ENCODE measurements around the gene ESRRA. TPM values are rescaled to one million over a fixed set of nuclear protein-coding genes. Genes with fewer than 3 reads are reported as not detected.

ESRRA gene
- total and polyA plus RNA-seq, 4 donors = 10.8 to 88.4 (median 73.0) TPM

- Histone ChIP-seq H3K9ac (ENCODE audit: insufficient read depth in 1 of 2, low read length in 2 of 2) (no peak overlapping the region), H3K36me3 (ENCODE audit: control insufficient read depth in 4 of 4, insufficient read depth in 4 of 4, low read length in 4 of 4) (peaks cover 2 to 53% (median 11%) of the 10 kb centered on the region in 4 donors), H3K9me3 (ENCODE audit: control insufficient read depth in 4 of 4, insufficient read depth in 3 of 4, low read length in 3 of 4) (no peaks in the 10 kb centered on the region), H3K4me1 (ENCODE audit: control insufficient read depth in 5 of 5, insufficient read depth in 5 of 5, low read length in 5 of 5) (peaks cover 0 to 17% (median 6%) of the 10 kb centered on the region in 5 donors), H3K27ac (ENCODE audit: low read depth in 1 of 2, low read length in 1 of 2) (no peak overlapping the region), H3K4me3 (no peak overlapping the region), H3K27me3 (ENCODE audit: control insufficient read depth in 3 of 3, insufficient read depth in 3 of 3, low read length in 2 of 3) (no peaks in the 10 kb centered on the region)
- no peak for ATAC-seq (ENCODE audit: insufficient read depth, low FRiP score)
- TF ChIP-seq CTCF (IDR thresholded peaks at IDR 0.05; ENCODE audit: control extremely low read depth, extremely low read depth) = no peak
- 93 to 94% methylated on average over 15 of the region's 15 CpGs for WGBS, 2 donors
- no peak for DNase-seq
Observed at GRCh38 chr11:64266339-64266738, 39.0 kb upstream of the ESRRA start.

GRCh38 chr11:64267207-64267945 is 37.9 kb upstream of the ESRRA start:
- peak overlapping the region; percentile 96 to 99 for H3K27ac ChIP-seq (ENCODE audit: low read depth in 1 of 2, low read length in 1 of 2)

GRCh38 chr11:64268025-64268892 is 37.1 kb upstream of the ESRRA start:
- peak overlapping the region; percentile 96 to 99 for H3K27ac ChIP-seq (ENCODE audit: low read depth in 1 of 2, low read length in 1 of 2)
- H3K9ac ChIP-seq (ENCODE audit: insufficient read depth in 1 of 2, low read length in 2 of 2) = no peak overlapping the region
- TF ChIP-seq CTCF (IDR thresholded peaks at IDR 0.05; ENCODE audit: control extremely low read depth, extremely low read depth) = no peak
- WGBS, 2 donors = 28 to 30% methylated on average over 23 of the region's 23 CpGs
- H3K9me3 ChIP-seq (ENCODE audit: control insufficient read depth in 4 of 4, insufficient read depth in 3 of 4, low read length in 3 of 4) = no peaks in the 10 kb centered on the region
- peaks cover 2 to 33% (median 12%) of the 10 kb centered on the region in 4 donors for H3K36me3 ChIP-seq (ENCODE audit: control insufficient read depth in 4 of 4, insufficient read depth in 4 of 4, low read length in 4 of 4)
- H3K27me3 ChIP-seq (ENCODE audit: control insufficient read depth in 3 of 3, insufficient read depth in 3 of 3, low read length in 2 of 3) = no peaks in the 10 kb centered on the region
- ATAC-seq (ENCODE audit: insufficient read depth, low FRiP score) = no peak
- DNase-seq = peak in 2 of 3 donors; percentile 73 to 81
- H3K4me3 ChIP-seq = no peak overlapping the region
- H3K4me1 ChIP-seq (ENCODE audit: control insufficient read depth in 5 of 5, insufficient read depth in 5 of 5, low read length in 5 of 5) = peaks cover 0 to 28% (median 8%) of the 10 kb centered on the region in 5 donors

More at GRCh38 chr11:64267207-64267945, 37.9 kb upstream of the ESRRA start:
- H3K4me1 ChIP-seq (ENCODE audit: control insufficient read depth in 5 of 5, insufficient read depth in 5 of 5, low read length in 5 of 5) = peaks cover 0 to 26% (median 8%) of the 10 kb centered on the region in 5 donors
- TF ChIP-seq CTCF (IDR thresholded peaks at IDR 0.05; ENCODE audit: control extremely low read depth, extremely low read depth) = no peak
- H3K36me3 ChIP-seq (ENCODE audit: control insufficient read depth in 4 of 4, insufficient read depth in 4 of 4, low read length in 4 of 4) = peaks cover 2 to 42% (median 11%) of the 10 kb centered on the region in 4 donors
- DNase-seq (no peak), ATAC-seq (ENCODE audit: insufficient read depth, low FRiP score) (no peak)
- WGBS, 2 donors = 79 to 85% methylated on average over 27 of the region's 27 CpGs
- no peaks in the 10 kb centered on the region for H3K9me3 ChIP-seq (ENCODE audit: control insufficient read depth in 4 of 4, insufficient read depth in 3 of 4, low read length in 3 of 4)
- no peaks in the 10 kb centered on the region for H3K27me3 ChIP-seq (ENCODE audit: control insufficient read depth in 3 of 3, insufficient read depth in 3 of 3, low read length in 2 of 3)
- no peak overlapping the region for H3K9ac ChIP-seq (ENCODE audit: insufficient read depth in 1 of 2, low read length in 2 of 2)
- H3K4me3 ChIP-seq = no peak overlapping the region

Measured in lung (tissue), 12 donors.